Astrocyte (in vitro differentiated cells and primary cell): ENCODE results near the gene DIDO1. TPM values are rescaled to one million over a fixed set of nuclear protein-coding genes. Genes with fewer than 3 reads are reported as not detected.
"Not testable (repeated sequence)": the region's sequence is repeated elsewhere in the genome, so short reads cannot be mapped to it uniquely, and the experiment has no call there.

Experiments used
- DNase-seq: peaks from one replicate; pipeline ENCODE4 v3.0.0-alpha.2; 2010; ENCODE audit warnings: low read depth
- FAIRE-seq: peaks from 2 replicates; lab custom pipeline; 2011; peaks lifted over from hg19 to GRCh38; lab: Jason Lieb, UNC
- H2AFZ ChIP-seq: 2 replicates; pipeline ENCODE4 v1.6.0; 2012; ENCODE audit warnings: low read depth, low read length, inconsistent platforms
- H3K27ac ChIP-seq: 2 replicates; pipeline ENCODE4 v1.5.1; 2011; ENCODE audit warnings: low read depth, low read length, inconsistent platforms
- H3K27me3 ChIP-seq: 2 replicates; pipeline ENCODE4 v1.6.0; 2011; ENCODE audit warnings: low read length, inconsistent platforms; ENCODE audit not compliant: insufficient read depth
- H3K36me3 ChIP-seq: 2 replicates; pipeline ENCODE4 v1.5.1; 2011; ENCODE audit warnings: low read length, inconsistent platforms; ENCODE audit not compliant: insufficient read depth
- H3K4me1 ChIP-seq: 2 replicates; pipeline ENCODE4 v1.5.1; 2011; ENCODE audit warnings: low read length, inconsistent platforms; ENCODE audit not compliant: insufficient read depth
- H3K4me2 ChIP-seq: 2 replicates; pipeline ENCODE4 v1.6.0; 2012; ENCODE audit warnings: low read length, inconsistent platforms
- H3K4me3 ChIP-seq: 2 replicates; pipeline ENCODE4 v1.5.1; 2011; ENCODE audit warnings: low read depth, mild to moderate bottlenecking, low read length, inconsistent platforms; ENCODE audit not compliant: insufficient read depth
- H3K79me2 ChIP-seq: 2 replicates; pipeline ENCODE4 v1.6.0; 2012; ENCODE audit warnings: mild to moderate bottlenecking, low read length, inconsistent platforms; ENCODE audit not compliant: insufficient read depth
- H3K9ac ChIP-seq: 2 replicates; pipeline ENCODE4 v1.6.0; 2012; ENCODE audit warnings: mild to moderate bottlenecking, low read length, inconsistent platforms
- H3K9me3 ChIP-seq: 2 replicates; pipeline ENCODE4 v1.5.1; 2012; ENCODE audit warnings: low read depth, mild to moderate bottlenecking, low read length, inconsistent platforms; ENCODE audit not compliant: insufficient read depth
- H4K20me1 ChIP-seq: 2 replicates; pipeline ENCODE4 v1.6.0; 2012; ENCODE audit warnings: low read length, inconsistent platforms; ENCODE audit not compliant: insufficient read depth
- H3K27ac Mint-ChIP-seq: one replicate; pipeline ENCODE4 v1.8.0; 2021; ENCODE audit warnings: mild to moderate bottlenecking, mixed read lengths; ENCODE audit not compliant: unreplicated experiment
- H3K27me3 Mint-ChIP-seq: one replicate; pipeline ENCODE4 v1.8.0; 2021; ENCODE audit warnings: low read depth, mixed read lengths; ENCODE audit not compliant: unreplicated experiment
- H3K36me3 Mint-ChIP-seq: one replicate; pipeline ENCODE4 v1.8.0; 2021; ENCODE audit warnings: low read depth, mixed read lengths; ENCODE audit not compliant: unreplicated experiment
- H3K4me1 Mint-ChIP-seq: one replicate; pipeline ENCODE4 v1.8.0; 2021; ENCODE audit warnings: low read depth, mixed read lengths; ENCODE audit not compliant: unreplicated experiment
- H3K4me3 Mint-ChIP-seq: one replicate; pipeline ENCODE4 v1.8.0; 2021; ENCODE audit warnings: mild to moderate bottlenecking, moderate library complexity, mixed read lengths; ENCODE audit not compliant: unreplicated experiment
- H3K9me3 Mint-ChIP-seq: one replicate; pipeline ENCODE4 v1.8.0; 2021; ENCODE audit warnings: mild to moderate bottlenecking, mixed read lengths; ENCODE audit not compliant: unreplicated experiment
- EZH2 ChIP-seq: IDR thresholded peaks from 2 replicates; pipeline ENCODE4 v1.6.1; 2012; ENCODE audit warnings: mild to moderate bottlenecking, low read length, inconsistent platforms; ENCODE audit not compliant: insufficient read depth
- total RNA-seq: library from RNA; stranded (reverse); gene quantifications from 2 replicates; pipeline ENCODE4 v1.2.1, GENCODE V29; 2021
- TF ChIP-seq, protein P1 (sequence below): IDR thresholded peaks from 2 replicates; pipeline ENCODE4 v1.5.1; 2011; ENCODE audit warnings: low read depth, mild to moderate bottlenecking, inconsistent platforms, low read length, moderate library complexity; ENCODE audit not compliant: insufficient read depth

Gene DIDO1
- total RNA-seq, 1 donor from 2014 or later: 39.0 TPM

DNA sequence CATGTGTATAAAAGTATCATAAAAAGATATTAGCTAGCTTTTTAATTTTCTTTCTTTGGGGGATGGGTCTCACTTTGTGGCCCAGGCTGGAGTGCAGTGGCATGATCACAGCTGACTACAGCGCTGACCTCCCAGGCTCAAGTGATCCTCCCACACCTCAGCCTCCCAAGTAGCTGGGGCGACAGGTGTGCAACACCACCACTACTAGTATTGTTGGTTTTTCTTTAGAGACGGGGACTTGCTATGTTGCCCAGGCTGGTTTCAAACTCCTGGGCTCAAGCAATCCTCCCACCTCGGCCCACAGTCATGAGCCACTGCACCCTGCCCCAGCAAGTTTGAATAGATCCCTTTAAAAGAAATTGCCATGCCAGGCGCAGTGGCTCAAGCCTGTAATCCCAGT, 71.2 kb downstream of the DIDO1 start:
- Mint-ChIP-seq H3K9me3 (no peaks in the 10 kb centered on the region), H3K4me1 (peaks cover 14% of the 10 kb centered on the region), H3K27ac (no peak overlapping the region), H3K27me3 (no peaks in the 10 kb centered on the region), H3K4me3 (no peak overlapping the region), H3K36me3 (peaks cover 17% of the 10 kb centered on the region)
- FAIRE-seq (no peak), DNase-seq (no peak)
- Histone ChIP-seq H4K20me1 (peaks cover 53% of the 10 kb centered on the region), H3K4me1 (peaks cover 2% of the 10 kb centered on the region), H3K9me3 (no peaks in the 10 kb centered on the region), H3K4me3 (no peak overlapping the region), H3K79me2 (peaks cover 22% of the 10 kb centered on the region), H3K27me3 (no peaks in the 10 kb centered on the region), H3K27ac (no peak overlapping the region), H3K9ac (no peak overlapping the region), H3K36me3 (peaks cover 15% of the 10 kb centered on the region), H3K4me2 (no peak overlapping the region), H2AFZ (no peak overlapping the region)
- no peak for TF ChIP-seq EZH2
- TF ChIP-seq, protein P1, sequence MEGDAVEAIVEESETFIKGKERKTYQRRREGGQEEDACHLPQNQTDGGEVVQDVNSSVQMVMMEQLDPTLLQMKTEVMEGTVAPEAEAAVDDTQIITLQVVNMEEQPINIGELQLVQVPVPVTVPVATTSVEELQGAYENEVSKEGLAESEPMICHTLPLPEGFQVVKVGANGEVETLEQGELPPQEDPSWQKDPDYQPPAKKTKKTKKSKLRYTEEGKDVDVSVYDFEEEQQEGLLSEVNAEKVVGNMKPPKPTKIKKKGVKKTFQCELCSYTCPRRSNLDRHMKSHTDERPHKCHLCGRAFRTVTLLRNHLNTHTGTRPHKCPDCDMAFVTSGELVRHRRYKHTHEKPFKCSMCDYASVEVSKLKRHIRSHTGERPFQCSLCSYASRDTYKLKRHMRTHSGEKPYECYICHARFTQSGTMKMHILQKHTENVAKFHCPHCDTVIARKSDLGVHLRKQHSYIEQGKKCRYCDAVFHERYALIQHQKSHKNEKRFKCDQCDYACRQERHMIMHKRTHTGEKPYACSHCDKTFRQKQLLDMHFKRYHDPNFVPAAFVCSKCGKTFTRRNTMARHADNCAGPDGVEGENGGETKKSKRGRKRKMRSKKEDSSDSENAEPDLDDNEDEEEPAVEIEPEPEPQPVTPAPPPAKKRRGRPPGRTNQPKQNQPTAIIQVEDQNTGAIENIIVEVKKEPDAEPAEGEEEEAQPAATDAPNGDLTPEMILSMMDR: no peak

DNA sequence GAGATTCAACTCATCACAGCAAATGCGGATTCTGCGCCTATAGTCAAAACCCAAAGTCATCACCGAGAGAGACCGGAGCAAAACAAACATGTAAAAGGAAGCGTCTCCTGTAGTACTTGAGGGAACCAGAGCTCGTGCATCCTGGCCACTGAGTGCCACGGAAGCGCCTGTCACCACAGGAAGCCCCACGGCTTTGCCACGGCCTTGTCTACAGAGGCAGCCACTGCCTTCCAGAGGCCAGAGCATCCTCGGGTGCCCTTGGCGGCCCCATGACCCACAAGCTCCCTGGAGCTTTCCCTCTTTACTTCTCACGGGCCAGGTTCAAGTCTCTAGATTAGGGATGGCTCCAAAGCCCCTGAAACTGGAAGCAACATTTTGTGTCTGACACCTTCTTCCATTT, 72.2 kb downstream of the DIDO1 start:
- TF ChIP-seq EZH2: no peak
- TF ChIP-seq, protein P1: no peak
- Mint-ChIP-seq H3K9me3 (no peaks in the 10 kb centered on the region), H3K36me3 (peaks cover 16% of the 10 kb centered on the region), H3K4me1 (peaks cover 6% of the 10 kb centered on the region), H3K27ac (no peak overlapping the region), H3K27me3 (no peaks in the 10 kb centered on the region), H3K4me3 (no peak overlapping the region)
- H3K36me3 ChIP-seq: peaks cover 15% of the 10 kb centered on the region
- H3K9ac ChIP-seq: no peak overlapping the region
- peaks cover 48% of the 10 kb centered on the region for H4K20me1 ChIP-seq
- no peaks in the 10 kb centered on the region for H3K9me3 ChIP-seq
- peaks cover 12% of the 10 kb centered on the region for H3K79me2 ChIP-seq
- no peak overlapping the region for H3K4me3 ChIP-seq
- H3K27me3 ChIP-seq: no peaks in the 10 kb centered on the region
- H3K4me1 ChIP-seq: no peaks in the 10 kb centered on the region
- FAIRE-seq (no peak), DNase-seq (no peak)
- no peak overlapping the region for H2AFZ ChIP-seq
- H3K27ac ChIP-seq: no peak overlapping the region
- H3K4me2 ChIP-seq: no peak overlapping the region

DNA sequence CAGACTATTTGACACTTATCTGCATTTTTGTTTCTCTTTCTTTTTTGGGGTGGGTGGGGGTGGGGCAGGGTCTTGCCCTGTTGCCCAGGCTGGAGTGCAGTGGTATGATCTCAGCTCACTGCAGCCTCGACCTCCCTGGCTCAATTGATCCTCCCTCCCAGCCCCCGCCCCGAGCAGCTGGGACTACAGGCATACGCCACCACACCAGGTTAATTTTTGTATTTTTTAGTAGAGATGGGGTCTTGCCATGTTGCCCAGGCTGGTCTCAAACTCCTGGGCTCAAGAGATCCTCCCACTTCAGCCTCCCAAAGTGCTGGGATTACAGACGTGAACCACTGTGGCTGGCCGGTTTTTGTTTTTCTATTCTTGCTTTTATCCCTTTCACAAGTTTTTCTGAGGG, 73.0 kb downstream of the DIDO1 start:
- H3K9me3 ChIP-seq, H3K4me3 ChIP-seq, H3K4me1 ChIP-seq, H3K27me3 ChIP-seq, H3K4me2 ChIP-seq, H3K27ac ChIP-seq, H3K9me3 Mint-ChIP-seq, H3K4me3 Mint-ChIP-seq, H3K27ac Mint-ChIP-seq, H3K4me1 Mint-ChIP-seq, H3K79me2 ChIP-seq, DNase-seq, FAIRE-seq, H3K9ac ChIP-seq, H3K27me3 Mint-ChIP-seq, H2AFZ ChIP-seq: not testable (repeated sequence)
- H3K36me3 ChIP-seq: peaks cover 15% of the 10 kb centered on the region
- H4K20me1 ChIP-seq: peaks cover 42% of the 10 kb centered on the region
- peaks cover 14% of the 10 kb centered on the region for H3K36me3 Mint-ChIP-seq
